Activated CD4-positive, alpha-beta T cell treated with anti-CD3 and anti-CD28 coated beads for 1 hour (primary cell): ENCODE results near the gene CMKLR1.

Experiments
- DNase-seq: peaks from one replicate; pipeline ENCODE4 v3.0.0-alpha.2; 2020

CMKLR1 gene, protein sequence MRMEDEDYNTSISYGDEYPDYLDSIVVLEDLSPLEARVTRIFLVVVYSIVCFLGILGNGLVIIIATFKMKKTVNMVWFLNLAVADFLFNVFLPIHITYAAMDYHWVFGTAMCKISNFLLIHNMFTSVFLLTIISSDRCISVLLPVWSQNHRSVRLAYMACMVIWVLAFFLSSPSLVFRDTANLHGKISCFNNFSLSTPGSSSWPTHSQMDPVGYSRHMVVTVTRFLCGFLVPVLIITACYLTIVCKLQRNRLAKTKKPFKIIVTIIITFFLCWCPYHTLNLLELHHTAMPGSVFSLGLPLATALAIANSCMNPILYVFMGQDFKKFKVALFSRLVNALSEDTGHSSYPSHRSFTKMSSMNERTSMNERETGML

DNA sequence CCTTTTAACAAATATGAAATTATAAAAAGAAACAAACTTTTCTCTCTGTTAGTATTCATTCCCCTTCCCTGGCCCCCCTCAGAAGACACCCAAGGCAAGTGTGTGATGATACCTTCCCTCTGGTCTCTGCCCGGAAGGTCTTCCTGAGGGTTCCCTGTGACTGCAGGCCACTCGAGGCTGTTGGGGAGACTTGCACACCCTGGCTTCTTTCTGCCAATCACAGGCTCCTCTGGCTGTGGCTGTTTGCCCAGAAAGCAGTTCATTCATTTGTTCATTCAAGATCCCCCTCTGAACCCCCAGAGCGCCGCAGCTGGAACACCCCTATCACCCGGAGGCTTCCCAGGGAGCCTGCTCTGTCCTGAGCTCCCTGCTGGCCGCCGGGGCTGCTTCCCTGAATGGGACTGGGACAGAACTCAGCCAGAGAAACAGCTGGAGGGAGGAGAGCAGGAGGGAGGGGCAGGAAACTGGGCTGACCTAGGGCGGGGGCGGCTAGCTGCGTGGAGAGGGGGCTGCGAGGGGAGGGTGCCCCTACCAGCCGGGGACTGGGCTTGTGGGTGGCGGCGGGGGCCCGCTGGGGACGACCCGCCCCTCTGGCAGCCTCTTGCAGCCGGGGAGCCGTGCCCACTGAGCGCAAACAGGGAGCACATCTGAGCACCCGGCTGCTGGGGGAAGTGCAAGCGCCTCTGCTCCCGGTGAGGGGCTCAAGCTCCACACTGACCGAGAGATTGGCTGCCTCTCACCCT lies at the start of gene CMKLR1:
CMKLR1 (minus strand) TSS at position 397 of the 743 bp plus-strand sequence. CDS start 45,720 bp downstream, outside the sequence.
- DNase-seq: no peak

DNA sequence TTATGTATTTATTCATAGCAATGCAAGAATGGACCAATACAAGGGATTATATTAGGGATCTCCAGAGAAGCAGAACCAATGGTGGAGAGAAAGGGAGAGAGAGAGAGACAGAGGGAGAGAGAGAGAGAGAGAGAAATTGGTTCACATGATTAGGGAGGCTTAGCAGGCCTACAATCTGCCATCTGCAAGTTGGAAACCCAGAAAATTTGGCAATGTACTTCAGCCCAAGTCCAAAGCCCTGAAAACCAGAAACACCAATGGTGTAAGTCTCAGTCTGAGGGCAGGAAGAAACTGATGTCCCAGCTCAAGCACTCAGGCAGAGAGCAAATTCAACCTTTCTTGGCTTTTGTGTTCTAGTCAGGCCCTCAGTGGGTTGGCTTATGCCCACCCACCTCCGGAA lies 48.7 kb upstream of the CMKLR1 start:
- no peak for DNase-seq

- DNase-seq: no peak
Measured at GRCh38 chr12:108386709-108387360, 47.7 kb upstream of the CMKLR1 start.

DNA sequence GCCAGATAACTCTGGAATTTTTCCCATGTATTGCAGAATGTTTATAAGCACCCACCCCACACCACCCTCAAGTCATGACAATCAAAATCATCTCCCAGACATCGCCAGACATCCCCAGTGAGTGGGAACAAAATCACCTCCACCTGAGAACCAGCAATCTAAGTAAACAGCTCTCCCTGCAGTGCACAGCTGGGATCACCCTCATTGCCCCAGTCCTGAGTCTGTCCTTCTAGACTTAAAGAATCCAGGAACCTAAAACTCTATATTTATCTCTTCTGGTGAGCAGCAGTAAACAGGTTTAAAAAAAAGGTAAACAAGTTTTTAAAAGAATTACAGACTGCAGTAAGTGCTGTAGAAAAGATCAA lies 43.3 kb upstream of the CMKLR1 start:
- no peak for DNase-seq

DNA sequence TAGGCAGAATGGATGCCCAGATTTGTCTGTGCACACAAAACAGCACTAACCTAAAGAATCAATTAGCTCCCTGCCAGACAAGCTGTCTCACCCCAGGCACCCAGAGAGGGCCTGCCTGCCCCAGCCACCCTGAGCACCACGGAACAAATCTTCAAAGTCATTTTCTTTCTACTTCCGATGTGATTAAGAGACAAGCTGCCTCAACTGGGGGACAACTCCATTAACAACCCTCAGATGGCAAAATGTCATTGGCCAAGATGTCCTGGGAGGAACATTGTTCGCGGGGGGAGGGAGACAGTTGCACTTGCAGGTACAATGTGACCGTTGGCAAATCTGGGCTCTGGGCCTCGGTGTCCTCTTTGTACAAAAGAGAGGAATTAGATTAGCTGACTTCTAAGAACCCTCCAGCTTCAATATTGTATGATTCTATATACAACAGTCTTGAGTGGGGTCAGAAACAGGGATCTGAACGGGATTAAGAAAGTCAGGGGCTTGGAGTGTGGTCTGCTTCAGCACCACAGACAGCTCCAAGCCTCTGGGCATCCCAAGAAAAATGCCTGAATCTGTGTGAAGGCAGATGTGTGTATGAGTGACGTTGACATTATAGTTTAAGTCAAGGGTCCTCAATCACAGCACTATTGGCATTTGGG lies 42.8 kb upstream of the CMKLR1 start:
- no peak for DNase-seq

GRCh38 chr12:108380382-108380781 lies 41.3 kb upstream of the CMKLR1 start:
- no peak for DNase-seq

DNA sequence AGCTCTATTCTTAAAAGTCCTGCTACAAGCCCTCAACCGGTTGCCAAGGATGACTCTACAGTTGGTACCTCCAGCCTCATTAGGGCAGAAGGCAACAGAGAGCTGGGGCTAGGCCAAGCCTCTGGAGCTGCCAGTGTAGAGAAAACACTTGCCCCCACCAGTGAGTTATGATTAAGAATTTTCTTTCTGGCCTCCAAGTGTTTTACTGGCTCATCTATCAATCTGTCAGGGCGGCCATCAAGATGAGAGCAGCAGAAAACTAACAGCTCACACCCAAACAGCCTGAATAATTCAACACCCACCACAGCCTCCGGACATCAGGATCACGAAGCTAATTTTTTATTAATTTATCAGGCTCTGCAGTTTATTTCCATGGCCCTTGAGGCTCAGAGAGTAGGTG lies 40.7 kb upstream of the CMKLR1 start:
- DNase-seq: no peak

- no peak for DNase-seq
Measured at GRCh38 chr12:108378926-108379325, 39.8 kb upstream of the CMKLR1 start.

GRCh38 chr12:108377260-108377659 lies 38.1 kb upstream of the CMKLR1 start:
- DNase-seq: no peak

- DNase-seq: no peak
Measured at GRCh38 chr12:108375986-108376663, 37.0 kb upstream of the CMKLR1 start.

GRCh38 chr12:108374596-108375320 lies 35.6 kb upstream of the CMKLR1 start:
- no peak for DNase-seq

DNA sequence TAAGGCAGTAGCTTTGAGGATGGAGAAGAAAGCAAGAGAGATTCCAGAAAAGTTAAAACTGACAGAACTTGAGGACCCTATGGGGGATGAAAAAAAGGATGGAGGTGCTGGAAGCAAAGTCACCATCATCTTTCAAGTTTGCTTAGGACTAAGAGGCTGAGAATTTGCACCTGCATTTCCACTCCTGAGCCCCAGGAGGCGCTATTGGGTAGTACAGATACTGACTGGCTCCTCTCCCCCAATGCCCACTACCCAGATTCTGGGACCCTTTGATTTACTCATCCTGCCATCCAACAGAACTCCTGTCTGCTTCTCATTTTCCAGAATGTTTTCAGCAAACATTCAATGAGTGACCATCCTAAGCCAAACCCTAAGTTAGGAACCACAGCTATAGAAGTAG lies 34.0 kb upstream of the CMKLR1 start:
- DNase-seq: no peak

GRCh38 chr12:108371801-108372344 lies 32.8 kb upstream of the CMKLR1 start:
- DNase-seq: no peak

DNA sequence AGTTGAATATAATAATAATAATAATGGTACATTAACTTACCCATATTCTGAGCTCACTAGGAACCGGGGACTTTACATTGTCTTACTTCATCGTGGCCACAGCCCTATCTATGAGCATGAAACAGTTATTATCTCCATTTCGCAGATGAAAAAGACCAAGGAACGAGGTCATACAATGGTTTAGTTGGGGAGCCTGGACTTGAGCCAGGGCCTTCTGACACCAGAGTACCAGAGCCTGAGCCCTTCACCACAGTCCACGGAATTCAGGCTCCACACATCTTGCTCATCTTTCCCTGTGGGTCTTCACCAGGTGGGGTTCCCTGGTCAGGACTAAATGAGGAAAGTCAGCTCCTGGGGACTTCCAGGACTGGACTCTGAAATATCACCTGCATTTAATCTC lies 31.3 kb upstream of the CMKLR1 start:
- no peak for DNase-seq

- DNase-seq: no peak
Measured at GRCh38 chr12:108369736-108370396, 30.8 kb upstream of the CMKLR1 start.

GRCh38 chr12:108368089-108368488 lies 29.0 kb upstream of the CMKLR1 start:
- no peak for DNase-seq

- DNase-seq: no peak
Measured at GRCh38 chr12:108367436-108367835, 28.3 kb upstream of the CMKLR1 start.

DNA sequence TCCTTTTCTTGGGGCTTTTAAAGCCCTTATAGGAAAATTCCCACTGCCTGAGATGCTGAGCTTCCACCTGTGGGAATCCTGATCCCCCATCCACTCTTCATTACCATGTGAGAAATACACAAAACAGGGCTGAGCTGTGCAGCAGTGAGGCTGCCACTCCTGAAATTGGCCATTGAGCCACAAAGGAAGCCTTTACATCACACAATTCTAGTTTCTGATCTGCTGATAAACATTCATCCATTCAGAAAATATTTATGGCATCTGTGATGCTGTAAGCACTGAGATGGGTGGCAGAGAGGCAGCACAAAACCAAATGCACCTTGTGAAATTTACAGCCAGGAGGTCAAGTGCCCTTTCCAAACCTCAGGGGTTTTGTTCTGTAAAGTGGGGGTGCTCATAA lies 26.2 kb upstream of the CMKLR1 start:
- DNase-seq: no peak

- no peak for DNase-seq
Measured at GRCh38 chr12:108364879-108365278, 25.8 kb upstream of the CMKLR1 start.

DNA sequence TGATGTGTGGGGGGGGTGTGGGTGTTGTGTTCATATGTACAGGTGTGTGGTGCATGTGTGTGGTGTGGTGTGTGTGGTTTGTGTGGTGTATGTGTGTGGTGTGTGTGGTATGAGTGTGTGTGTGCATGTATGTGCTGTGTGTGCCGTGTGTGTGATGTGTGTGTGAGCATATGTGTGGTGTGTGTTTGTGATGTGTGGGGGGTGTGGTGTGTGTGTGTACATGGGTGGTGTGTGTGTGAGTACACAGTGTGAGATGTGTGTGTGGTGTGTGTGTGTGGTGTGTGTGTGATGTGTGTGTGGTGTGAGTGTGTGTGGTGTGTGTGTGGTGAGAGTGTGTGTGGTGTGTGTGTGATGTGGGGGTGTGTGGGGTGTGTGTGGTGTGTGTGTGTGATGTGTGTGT lies 24.5 kb upstream of the CMKLR1 start:
- no peak for DNase-seq

DNA sequence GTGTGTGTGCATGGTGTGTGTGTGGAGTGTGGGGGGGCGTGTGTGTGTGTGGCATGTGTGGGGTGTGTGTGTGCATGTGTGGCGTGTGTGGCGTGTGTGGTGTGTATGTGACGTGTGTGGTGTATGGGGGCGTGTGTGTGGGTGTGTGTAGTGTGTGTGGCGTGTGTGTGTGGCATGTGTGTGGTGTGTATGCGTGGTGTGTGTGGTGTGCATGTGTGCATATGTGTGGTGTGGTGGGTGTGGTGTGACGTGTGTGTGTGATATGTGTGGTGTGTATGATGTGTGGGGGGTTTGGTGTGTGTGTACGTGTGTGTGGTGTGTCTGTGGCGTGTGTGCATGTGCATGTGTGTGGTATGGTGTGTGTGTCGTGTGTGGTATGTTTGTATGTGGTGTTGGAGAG lies 24.1 kb upstream of the CMKLR1 start:
- no peak for DNase-seq
